Islet of Langerhans (tissue), 1 donor: Measurements from ENCODE around the gene ARRB1.
"Not testable (repeated sequence)": the region's sequence is repeated elsewhere in the genome, so short reads cannot be mapped to it uniquely, and the experiment has no call there.

Source experiments
- FAIRE-seq: peaks from one replicate; lab custom pipeline; 2011; peaks lifted over from hg19 to GRCh38; lab: Jason Lieb, UNC

Gene ARRB1

DNA sequence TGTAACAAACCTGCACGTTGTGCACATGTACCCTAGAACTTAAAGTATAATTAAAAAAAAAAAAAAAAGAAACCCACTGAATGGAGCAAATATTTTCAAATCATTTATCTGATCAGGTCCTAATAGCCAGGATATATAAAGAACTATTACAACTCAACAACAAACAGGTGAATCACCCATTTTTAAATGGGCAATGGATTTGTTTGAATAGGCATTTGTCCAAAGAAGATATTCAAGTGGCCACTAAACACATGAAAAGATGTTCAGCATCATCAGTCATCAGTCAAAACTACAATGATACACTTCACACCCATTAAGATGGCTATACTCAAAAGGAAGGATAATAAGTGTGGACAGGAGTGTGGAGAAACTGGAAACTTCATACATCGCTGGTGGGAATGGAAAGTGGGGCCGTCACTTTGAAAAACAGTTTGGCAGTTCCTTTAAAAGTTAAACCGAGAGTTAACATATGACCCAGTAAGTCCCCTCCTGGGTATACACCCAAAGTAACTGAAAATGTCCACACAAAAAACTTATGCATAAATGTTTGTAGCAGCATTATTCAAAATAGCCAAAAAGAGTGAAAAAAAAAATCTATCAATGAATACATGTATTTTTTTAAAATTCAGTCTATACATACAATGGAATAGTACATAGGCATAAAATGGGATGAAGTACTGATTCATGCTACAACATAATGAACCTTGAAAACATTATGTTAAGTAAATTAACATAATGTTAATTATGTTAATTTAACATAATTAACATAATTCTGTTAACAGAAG, 53.1 kb downstream of the ARRB1 start:
- no peak for FAIRE-seq

DNA sequence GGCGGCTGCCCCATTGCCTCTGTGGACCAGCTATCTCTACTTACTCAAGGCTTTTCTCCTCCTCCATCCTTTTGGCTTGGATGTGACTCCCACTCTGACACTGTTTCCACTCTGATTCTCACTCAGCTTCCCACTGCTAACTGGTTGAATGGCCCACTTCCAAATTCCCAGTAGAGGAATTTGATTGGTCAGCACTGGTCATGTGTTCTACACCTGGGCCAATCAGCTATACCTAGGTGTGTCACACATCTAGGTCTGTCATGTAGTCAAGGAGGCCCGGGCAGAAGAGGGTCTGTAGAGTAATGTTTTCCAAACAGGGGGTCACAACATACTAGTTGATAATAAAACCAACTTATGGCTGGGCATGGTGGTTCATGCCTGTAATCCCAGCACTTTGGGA, 57.6 kb downstream of the ARRB1 start:
- FAIRE-seq, result no peak

DNA sequence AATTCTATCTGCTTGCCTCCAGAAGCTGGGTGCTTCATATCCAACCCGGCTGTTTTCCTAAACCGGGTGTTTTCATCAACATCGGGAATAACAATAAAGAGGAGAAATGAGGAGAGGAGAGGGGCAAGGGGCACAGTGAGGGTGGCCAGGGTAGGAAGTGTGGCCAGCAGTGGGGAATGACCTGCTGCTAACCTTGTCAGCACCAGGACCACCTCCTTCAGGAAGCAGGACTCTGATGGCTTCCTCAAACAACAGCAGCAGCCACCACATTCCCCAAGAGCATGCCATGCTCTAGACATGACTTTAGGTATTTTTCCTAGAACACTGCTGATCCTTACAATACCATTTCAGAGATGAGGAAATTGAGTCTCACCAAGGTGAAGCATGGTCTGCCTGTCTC, 58.5 kb downstream of the ARRB1 start:
- no peak for FAIRE-seq

DNA sequence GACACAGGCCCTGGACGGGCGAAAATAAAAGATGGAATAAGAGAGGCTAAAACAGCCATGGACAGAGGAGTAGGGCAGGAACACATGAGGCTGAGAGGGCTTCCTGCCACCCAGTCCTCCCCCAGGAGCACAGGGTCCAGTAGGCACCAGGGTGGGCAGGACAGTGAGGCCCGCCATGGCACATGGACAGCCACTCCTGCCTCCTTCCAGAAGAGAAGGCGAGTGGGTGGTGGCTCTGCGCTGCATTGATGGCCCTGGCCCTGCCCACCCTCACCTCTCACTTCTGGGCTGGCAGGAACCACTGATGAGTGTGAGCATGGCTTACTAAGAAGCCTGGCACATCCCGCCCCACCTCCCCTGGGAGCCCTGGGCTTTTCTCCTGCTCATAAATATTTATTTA, 59.7 kb downstream of the ARRB1 start:
- FAIRE-seq, result no peak

DNA sequence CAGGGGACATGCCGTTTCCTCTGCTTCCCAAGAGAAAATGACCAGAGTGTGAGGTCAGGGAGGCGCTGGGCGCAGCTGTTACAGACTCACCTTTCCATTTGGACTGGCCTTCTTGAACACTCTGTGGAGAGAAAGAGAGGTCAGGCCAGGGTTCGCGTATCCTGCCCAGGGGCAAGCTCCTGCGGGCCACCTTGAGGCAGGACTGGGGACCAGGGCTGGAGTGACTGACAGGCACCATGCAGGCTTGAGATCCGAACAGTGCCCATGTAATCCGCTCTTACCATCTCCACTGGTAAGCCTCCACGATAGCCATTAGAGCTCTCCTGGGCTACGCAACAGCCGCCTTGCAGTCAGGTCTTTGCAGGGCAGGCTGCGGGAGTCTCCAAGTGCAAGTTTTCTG, 61.5 kb downstream of the ARRB1 start:
- no peak for FAIRE-seq

DNA sequence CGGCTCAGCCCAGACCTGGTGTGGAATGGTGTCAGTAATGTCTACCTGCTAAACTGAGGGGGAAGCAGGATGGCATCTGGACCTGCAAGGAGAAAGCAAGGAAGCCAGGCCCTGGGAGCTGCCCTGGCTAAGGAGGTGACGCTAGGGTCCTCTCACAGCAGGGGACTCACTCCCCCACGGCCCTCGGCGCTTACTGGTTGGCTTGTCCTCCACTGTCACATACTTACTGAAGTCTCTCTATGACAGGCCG, 62.0 kb downstream of the ARRB1 start:
- FAIRE-seq, result no peak

DNA sequence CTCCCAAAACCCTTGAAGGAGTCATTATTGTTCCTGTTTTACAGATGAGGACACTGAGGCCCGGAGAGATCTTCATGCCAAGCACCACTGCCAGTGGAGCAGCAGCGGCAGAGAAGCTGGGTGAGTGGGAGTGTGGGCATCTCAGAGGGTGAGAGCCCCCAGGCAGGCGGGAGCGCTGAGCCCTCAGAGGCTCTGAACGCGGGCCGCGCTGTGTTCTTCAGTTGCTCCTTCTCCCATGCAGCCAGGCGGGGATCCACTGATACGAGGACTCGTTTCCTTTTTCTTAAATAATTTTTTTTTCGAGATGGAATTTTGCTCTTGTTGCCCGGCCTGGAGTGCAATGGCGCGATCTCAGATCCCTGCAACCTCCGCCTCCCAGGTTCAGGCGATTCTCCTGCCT, 63.9 kb downstream of the ARRB1 start:
- no peak for FAIRE-seq

DNA sequence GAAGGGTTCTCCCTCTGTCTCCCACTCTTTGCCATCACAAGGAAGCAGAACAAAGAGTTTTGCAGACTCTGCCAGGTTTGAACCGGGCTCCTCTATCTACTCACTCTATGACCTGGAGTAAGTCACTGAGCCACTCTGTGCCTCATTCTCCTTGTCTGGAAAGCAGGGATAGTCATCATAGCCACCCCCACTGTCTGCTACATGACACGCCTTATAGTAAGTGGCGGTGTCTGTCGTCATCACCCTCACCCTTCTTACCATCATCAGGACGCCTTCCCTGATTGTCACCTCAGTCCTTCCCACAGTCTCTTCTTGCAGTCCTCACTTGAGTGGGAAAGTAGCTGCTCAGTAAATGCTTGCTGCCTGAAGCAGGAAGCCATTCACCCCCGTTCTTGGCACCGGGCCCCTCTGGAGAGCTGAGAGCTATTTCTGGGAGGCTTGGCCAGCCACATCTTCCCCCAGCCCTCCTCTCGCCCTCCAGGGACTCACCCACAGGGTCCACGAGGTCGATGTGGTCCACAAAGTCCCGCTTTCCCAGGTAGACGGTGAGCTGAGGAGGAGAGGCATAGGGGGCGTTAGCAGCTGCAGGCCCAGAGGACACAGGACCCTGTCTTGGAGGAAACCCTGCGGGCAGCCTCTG, 64.5 kb downstream of the ARRB1 start:
- no peak for FAIRE-seq

DNA sequence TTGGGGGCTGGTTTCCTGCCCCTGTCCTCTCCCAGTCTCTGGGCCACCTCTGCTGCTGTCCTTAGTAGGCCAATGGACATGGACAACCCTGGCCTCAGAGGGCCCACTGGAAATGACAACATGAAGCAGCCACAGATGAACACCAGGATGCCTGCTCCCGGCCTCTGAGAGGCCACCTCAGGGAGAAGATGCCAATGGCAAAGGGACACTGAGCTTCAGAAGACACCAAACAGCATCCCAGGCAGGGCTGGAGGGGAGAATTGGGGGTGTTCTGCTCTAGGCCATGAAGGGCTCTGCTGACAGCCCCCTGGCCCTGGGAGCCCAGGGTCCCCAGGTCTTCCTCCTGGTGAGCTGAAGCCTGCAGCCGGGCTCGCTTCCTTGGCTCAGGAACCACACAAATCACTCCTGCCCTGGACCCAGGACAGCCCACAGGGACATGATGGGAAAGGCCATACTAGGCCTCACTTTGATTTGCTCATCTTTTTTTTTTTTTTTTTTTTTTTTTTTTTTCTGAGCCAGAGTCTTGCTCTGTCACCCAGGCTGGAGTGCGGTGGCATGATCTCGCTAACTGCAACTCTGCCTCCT, 65.6 kb downstream of the ARRB1 start:
- FAIRE-seq, result no peak

DNA sequence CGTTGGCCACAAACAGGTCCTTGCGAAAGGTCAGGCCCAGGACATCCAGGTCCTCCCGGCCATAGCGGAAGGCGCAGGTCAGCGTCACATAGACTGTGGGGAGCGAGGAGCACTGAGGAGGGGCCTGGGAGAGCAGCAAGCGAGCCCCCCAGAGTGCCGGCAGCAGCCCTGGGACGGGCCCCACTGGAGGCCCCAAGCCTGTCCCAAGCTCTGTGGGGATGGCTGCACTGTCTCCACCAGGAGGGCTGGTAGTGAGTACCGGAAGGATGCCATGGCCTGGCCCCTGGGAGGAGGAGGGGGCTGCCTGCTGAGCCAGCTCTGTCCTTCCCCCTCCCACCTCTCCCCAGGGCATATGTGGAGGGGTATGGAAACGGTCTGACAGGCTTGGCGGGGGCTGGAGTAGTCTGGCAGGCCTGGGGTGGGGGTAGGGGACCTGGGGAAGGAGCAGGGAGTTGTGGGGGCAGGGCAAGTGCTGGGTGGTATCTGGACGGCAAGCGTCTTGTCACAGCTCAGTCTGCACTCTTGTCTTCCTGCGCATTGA, 68.0 kb downstream of the ARRB1 start:
- FAIRE-seq, result no peak

DNA sequence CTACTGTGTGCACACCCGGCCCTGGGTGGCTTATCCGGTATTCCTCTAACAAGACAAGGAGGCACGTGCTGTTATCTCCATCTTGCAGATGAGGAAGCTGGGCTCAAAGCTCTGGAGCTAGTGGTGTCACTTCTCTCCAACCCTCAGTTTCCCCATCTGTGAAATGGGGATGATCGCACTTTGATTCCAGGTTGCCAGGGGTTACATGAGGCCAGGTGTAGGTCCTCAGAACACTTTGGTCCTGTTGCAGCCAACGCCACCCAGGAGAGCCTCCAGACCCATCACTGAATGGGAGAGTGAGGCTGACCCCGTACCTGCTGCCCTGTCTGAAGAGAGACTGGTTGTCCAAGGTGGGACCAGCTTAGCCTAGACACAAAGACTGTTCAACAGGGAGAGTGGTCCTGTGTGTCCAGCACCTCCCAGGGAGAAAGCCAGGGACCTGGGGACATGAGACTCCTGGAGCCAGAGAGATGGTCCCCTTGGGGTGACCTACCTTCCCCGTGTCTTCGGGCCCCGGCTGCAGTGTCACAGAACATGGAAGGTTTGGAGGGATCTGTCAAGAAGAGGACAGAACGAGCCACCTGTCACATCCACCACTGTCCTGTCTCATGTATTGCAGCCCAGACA, 69.9 kb downstream of the ARRB1 start:
- FAIRE-seq, result no peak

DNA sequence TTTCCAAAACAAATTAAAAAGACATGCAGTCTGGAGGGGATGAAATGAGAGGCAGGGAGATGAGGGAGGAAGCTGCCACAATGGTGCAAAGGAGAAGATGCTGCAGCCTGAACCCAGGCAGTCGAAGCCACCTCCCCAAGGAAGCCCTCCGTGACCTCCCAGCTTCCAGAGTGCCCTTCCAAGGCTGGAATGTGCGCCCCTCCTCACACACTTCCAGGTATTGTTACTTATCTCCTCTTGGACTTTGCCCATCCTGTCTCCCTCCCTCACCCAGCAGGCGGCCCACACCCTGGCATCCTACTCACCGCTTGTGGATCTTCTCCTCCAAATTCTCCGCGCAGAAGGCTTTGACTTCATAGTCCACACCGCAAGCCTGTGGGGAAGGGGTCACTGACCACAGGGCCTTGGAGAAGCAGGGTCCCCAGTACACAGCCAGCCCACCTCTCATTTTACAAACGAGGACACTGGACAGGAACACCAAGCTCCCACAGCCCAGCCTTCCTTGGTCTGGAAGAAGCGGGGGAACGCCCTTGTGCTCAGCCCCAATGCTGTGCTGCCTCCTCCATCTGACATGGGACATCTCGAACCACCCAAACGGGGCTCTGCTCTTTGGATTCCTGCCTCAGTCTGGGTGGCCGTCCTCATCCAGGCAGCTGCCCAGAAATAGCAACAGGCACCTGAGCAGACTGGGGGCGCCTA, 70.5 kb downstream of the ARRB1 start:
- no peak for FAIRE-seq

DNA sequence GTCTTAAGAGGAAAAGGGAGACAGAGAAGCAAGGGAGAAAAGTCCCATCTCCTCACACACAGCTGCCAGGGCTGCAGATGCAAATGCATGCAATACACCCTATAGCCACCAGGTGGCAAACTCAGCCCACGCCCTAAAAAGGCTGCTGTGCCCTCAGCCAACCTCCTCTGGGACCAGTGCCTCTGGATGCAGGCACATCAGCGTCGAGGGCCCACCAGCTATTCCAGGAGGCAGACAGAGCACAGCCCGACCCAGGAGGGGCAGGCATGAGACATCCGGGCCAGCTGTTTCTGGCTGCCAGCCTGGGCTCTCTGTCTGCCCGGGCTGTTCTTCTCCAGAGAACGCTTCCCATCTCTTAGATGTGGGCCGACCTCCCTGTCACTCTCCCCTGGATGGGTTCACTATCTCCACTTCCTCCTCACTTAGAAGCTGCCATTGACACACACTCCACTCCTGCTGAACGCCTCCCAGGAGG, 71.2 kb downstream of the ARRB1 start:
- peak; percentile 90 for FAIRE-seq

DNA sequence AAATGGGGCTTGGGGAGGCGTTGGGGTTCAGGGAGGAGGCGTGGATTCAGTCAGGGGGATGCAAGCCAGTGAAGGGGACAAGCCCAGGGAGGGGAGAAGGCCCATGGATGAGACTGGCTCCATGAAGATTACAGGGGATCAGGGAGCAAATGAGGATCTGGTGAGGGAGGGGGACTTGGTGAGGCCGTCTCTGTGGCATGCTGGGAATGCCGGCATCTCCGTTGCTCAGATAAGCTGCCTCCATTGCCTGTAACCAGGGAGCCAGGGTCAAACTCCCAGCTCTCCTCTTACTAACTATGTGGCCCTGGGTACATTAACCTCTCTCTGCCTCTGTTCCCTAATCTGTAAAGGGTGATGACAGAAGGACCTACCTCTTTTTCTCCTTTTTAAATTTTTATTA, 72.2 kb downstream of the ARRB1 start:
- no peak for FAIRE-seq

DNA sequence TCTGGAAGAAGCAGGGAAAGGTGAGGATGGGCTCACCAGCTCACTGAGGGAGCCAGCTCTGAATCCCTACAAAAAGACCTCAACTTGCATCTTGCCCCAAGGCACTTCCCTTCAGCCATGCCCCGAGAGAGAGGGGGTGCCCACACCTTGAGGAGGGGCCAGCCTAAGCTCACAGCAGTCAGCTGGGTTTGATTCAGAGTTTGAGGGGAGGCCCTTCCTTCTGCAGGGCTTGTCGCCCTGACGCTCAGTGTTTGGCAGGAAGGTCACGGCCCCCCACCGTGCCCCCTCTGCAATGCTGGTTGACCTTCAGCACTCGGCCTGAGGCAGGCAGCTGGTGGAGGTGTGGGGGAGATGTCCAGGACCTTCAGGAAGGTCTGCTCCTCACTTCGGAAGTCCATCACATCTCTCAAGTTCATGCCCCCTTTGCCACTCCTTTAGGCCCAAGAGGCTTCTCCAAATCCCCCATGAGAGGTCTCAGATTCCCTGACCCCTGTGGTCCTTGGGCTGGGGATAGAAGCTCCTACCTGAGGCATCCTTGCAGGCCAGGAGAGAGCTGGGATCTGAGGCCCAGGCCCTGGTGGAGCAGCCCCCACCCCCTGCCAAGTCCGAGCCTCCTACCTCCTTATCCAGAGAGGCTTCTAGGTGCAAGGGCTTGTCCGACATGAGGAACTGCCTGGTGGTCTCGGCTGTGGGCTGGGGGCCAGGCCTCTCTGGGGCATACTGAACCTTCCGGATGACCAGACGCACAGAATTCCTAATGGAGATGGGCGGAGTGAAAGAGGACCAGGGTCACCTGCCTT, 73.3 kb downstream of the ARRB1 start:
- no peak for FAIRE-seq

DNA sequence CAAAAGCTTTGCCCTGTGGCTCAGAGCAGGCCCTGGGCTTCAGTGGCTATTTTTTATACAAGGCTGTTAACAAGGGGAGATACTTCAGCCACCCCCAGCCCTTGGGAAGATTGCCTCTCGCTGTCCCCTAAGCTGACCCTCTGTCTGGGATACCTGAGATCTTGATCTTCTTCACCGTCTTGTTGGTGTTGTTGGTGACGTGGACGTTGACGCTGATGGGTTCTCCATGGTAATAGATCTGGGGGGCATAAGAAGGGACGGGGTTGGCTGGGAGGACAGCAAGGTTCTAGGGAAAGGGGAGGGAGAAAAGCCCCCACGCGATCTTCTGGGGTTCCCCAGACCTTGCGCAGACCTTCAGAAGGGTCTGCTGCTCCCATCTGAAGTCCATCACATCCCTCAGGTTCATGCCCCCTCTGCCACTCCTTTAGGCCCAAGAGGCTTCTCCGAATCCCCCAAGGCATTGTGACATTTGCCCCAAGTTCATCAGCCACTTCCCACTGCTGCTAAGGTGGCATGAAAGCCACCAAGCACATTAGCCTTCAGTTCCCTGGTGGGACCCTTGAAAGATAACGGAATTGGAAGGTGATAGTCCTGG, 74.2 kb downstream of the ARRB1 start:
- no peak for FAIRE-seq

DNA sequence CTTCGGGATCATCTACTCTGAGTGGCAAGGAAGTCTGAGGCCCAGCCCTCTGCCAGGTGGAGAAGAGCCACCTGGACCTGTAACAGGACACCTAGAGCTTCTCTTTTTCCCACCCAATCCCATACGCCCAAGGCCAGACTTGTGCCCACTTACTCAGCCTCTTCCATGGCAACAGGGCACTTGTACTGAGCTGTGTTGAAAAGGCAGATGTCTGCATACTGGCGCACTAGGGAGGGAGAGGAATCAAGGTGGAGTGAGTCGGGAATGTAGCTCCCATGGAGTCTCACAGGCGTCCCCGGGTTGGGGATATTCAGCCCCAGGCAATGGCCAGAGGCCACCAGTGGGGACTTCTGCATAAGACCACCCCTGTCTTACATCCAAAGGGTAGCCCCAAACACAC, 74.8 kb downstream of the ARRB1 start:
- FAIRE-seq, result no peak

DNA sequence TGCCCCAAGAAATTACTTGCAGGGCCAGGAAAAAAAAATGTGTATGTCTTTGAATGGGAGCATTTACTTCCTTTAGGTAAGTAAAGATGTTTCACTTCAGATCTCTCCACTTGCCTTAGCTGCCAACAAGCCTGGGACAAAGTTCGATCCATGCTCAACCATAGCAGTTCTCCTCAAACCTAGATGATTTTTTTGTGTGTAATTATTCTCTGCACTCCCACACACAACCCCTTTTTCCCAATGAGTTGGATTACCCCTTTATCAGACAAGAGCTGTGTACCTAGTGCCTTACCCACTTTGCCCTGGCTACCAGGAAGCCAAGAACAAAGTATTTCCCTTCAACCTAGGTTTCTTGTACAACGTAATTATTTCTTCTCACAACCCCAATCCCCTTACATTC, 75.3 kb downstream of the ARRB1 start:
- no peak for FAIRE-seq

DNA sequence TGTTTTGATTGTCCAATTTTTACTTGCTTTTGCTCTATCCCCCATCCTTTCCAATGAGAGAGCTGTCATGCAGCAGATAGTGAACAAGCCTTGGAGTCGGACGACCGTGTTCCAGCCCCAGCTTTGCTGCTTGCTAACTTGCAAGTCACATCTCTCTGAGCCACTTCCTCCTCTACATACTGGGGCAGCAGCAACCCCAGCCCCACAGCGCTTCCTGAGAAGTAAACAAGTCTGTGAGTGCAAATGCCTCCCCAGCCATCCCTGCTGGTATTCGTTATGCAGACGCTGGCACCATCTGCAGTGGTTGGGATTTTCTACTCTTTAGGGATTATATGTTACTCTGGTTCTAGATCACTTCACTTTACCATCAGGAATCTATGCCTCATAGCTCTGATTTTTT, 75.9 kb downstream of the ARRB1 start:
- FAIRE-seq, result no peak

DNA sequence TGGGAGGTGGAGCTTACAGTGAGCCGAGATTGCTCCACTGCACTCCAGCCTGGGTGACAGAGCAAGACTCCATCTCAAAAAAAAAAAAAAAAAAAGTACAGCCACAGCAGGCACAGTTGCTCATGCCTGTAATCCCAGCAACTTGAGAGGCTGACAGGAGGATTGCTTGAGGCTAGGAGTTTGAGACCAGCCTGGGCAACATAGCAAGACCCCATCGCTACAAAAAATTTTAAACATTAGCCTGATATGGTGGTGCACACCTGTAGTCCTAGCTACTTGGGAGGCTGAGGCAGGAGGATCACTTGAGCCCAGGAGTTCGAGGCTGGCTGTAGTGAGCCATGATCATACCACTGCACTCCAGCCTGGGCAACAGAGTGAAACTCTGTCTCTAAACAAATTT, 76.7 kb downstream of the ARRB1 start:
- not testable (repeated sequence) for FAIRE-seq
